HepG2 (cell line): Measurements from ENCODE around the gene C4orf17.

Source experiments
- ONECUT2 ChIP-seq: sonication (generic); formaldehyde crosslinking; IDR thresholded peaks from 2 replicates; pipeline ENCODE4 v1.4.0; 2020; ENCODE audit warnings: missing genetic modification reagents
- TCF12 ChIP-seq, 2 experiments: fragments of 450-650 bp in 1 of 2; sonication (generic) in 1 of 2; formaldehyde crosslinking in 1 of 2; IDR thresholded peaks; 2 replicates each; pipeline versions ENCODE4 v1.6.1 to v1.8.0; 2017 to 2022; ENCODE audit warnings: antibody characterized with exemption in 1 of 2, mild to moderate bottlenecking in 1 of 2, missing genetic modification reagents in 1 of 2, moderate library complexity in 1 of 2
- TFAP4 ChIP-seq: sonication (generic); IDR thresholded peaks from 2 replicates; pipeline ENCODE4 v1.6.1; 2016; ENCODE audit warnings: low read depth, borderline replicate concordance
- ZBTB43 ChIP-seq: sonication (generic); formaldehyde crosslinking; conservative IDR thresholded peaks from 2 replicates; pipeline ENCODE4 v1.4.0; 2020; ENCODE audit warnings: missing genetic modification reagents
- ZNF790 ChIP-seq: sonication (generic); formaldehyde crosslinking; IDR thresholded peaks from 2 replicates; pipeline ENCODE4 v1.8.0; 2022; ENCODE audit warnings: missing genetic modification reagents, mild to moderate bottlenecking, borderline replicate concordance

- TF ChIP-seq ZBTB43 (no peak), ONECUT2 (CRISPR knock-in tag) (no peak), TCF12 (IDR thresholded peaks at IDR 0.05) (no peak), TCF12 (CRISPR knock-in tag; IDR thresholded peaks at IDR 0.05) (no peak), TFAP4 (no peak), ZNF790 (CRISPR knock-in tag) (no peak)
Measured at GRCh38 chr4:99490286-99490685, 20.5 kb upstream of the C4orf17 start.
